Uterus (tissue), 4 donors: Measurements from ENCODE around the gene PLA2G4E. TPM values are rescaled to one million over a fixed set of nuclear protein-coding genes. Genes with fewer than 3 reads are reported as not detected.

ENCODE experiments used
- DNase-seq, 2 donors: peaks; one replicate each; pipeline ENCODE4 v3.0.0-alpha.2; 2019 to 2020
- H3K27ac ChIP-seq, 2 donors: fragments of 200-600 bp; sonication (generic); 1 replicate in 1 of 2; 2 replicates in 1 of 2; pipeline ENCODE4 v1.5.1; 2016 to 2018
- H3K27me3 ChIP-seq, 2 donors: fragments of 200-600 bp; sonication (generic); one replicate each; pipeline ENCODE4 v1.5.1; 2018 to 2019; ENCODE audit warnings: control low read depth in 1 of 2
- H3K36me3 ChIP-seq, 2 donors: fragments of 200-600 bp; sonication (generic); one replicate each; pipeline ENCODE4 v1.5.1; 2019; ENCODE audit warnings: control low read depth in 1 of 2
- H3K4me1 ChIP-seq, 2 donors: fragments of 200-600 bp; sonication (generic); one replicate each; pipeline ENCODE4 v1.5.1; 2018 to 2019; ENCODE audit warnings: control low read depth in 1 of 2
- H3K4me3 ChIP-seq, 2 donors: fragments of 200-600 bp; sonication (generic); 1 replicate in 1 of 2; 2 replicates in 1 of 2; pipeline ENCODE4 v1.5.1; 2018 to 2019; ENCODE audit warnings: mild to moderate bottlenecking in 1 of 2
- H3K9me3 ChIP-seq, 2 donors: fragments of 200-600 bp; sonication (generic); one replicate each; pipeline ENCODE4 v1.5.1; 2019; ENCODE audit warnings: control low read depth in 1 of 2
- CTCF ChIP-seq, 4 experiments: fragments of 200-600 bp in 2 of 4; fragments of 450-650 bp in 2 of 4; sonication (generic) in 2 of 4; IDR thresholded peaks; one replicate each; pipeline ENCODE4 v1.5.1; 2016 to 2019; ENCODE audit warnings: antibody characterized with exemption in 4 of 4, mild to moderate bottlenecking in 2 of 4, moderate library complexity in 1 of 4
- POLR2A ChIP-seq, 2 donors: fragments of 450-650 bp; IDR thresholded peaks; one replicate each; pipeline ENCODE4 v1.6.1; 2016; ENCODE audit warnings: antibody characterized with exemption in 2 of 2, mild to moderate bottlenecking in 1 of 2, moderate library complexity in 1 of 2
- intact Hi-C: fragments of 100-400 bp; cut with DNase I; formaldehyde crosslinking; loops from one replicate; pipeline ENCODE4 v1.15.1; 2023; ENCODE audit warnings: low total_unique reads
- total RNA-seq, 4 donors: library from RNA; depleted of rRNA in 3 of 4; stranded (reverse); fragments of >200 nt in 3 of 4; gene quantifications; one replicate each; pipeline versions ENCODE4 v1.1.0 to v1.2.4, GENCODE V29; 2014 to 2023
- donor health status: DM: yes; HTN: yes; CAD: no.

PLA2G4E gene
- total RNA-seq, 4 donors from 2014 or later, result not detected

- Histone ChIP-seq H3K27ac (no peak overlapping the region), H3K36me3 (no peaks in the 10 kb centered on the region), H3K27me3 (no peaks in the 10 kb centered on the region), H3K4me1 (no peaks in the 10 kb centered on the region), H3K9me3 (no peaks in the 10 kb centered on the region), H3K4me3 (no peak overlapping the region)
- DNase-seq, result no peak
- intact Hi-C loops, result no loop called here
- no peak for TF ChIP-seq POLR2A (IDR thresholded peaks at IDR 0.05)
- no peak for TF ChIP-seq CTCF (IDR thresholded peaks at IDR 0.05)
These were observed 47.8 kb upstream of the PLA2G4E start for GRCh38 chr15:42068601-42069000.

GRCh38 chr15:42066764-42067415, 46.0 kb upstream of the PLA2G4E start:
- no peak for DNase-seq
- Histone ChIP-seq H3K27ac (no peak overlapping the region), H3K27me3 (no peaks in the 10 kb centered on the region), H3K4me3 (no peak overlapping the region), H3K4me1 (no peaks in the 10 kb centered on the region), H3K9me3 (no peaks in the 10 kb centered on the region), H3K36me3 (no peaks in the 10 kb centered on the region)
- intact Hi-C loops, result no loop called here
- no peak for TF ChIP-seq CTCF (IDR thresholded peaks at IDR 0.05)

GRCh38 chr15:42065468-42065867, 44.6 kb upstream of the PLA2G4E start:
- intact Hi-C loops, result no loop called here
- no peak overlapping the region for H3K4me3 ChIP-seq
- no peaks in the 10 kb centered on the region for H3K9me3 ChIP-seq
- no peaks in the 10 kb centered on the region for H3K4me1 ChIP-seq
- H3K36me3 ChIP-seq, result no peaks in the 10 kb centered on the region
- DNase-seq, result no peak
- TF ChIP-seq POLR2A (IDR thresholded peaks at IDR 0.05) (no peak), CTCF (IDR thresholded peaks at IDR 0.05) (no peak)
- no peaks in the 10 kb centered on the region for H3K27me3 ChIP-seq
- no peak overlapping the region for H3K27ac ChIP-seq

- H3K4me3 ChIP-seq, result no peak overlapping the region
These were observed 44.2 kb upstream of the PLA2G4E start for GRCh38 chr15:42065033-42065432.

GRCh38 chr15:42064271-42064670, 43.4 kb upstream of the PLA2G4E start:
- no peak for DNase-seq
- TF ChIP-seq CTCF (IDR thresholded peaks at IDR 0.05) (no peak), POLR2A (IDR thresholded peaks at IDR 0.05) (no peak)
- no peaks in the 10 kb centered on the region for H3K4me1 ChIP-seq
- no peaks in the 10 kb centered on the region for H3K27me3 ChIP-seq
- no peak overlapping the region for H3K4me3 ChIP-seq
- H3K36me3 ChIP-seq, result no peaks in the 10 kb centered on the region
- no peaks in the 10 kb centered on the region for H3K9me3 ChIP-seq
- intact Hi-C loops, result no loop called here
- H3K27ac ChIP-seq, result no peak overlapping the region

More at GRCh38 chr15:42065033-42065432, 44.2 kb upstream of the PLA2G4E start:
- H3K27me3 ChIP-seq, result no peaks in the 10 kb centered on the region
- no peaks in the 10 kb centered on the region for H3K36me3 ChIP-seq
- H3K27ac ChIP-seq, result no peak overlapping the region
- intact Hi-C loops, result no loop called here
- no peaks in the 10 kb centered on the region for H3K9me3 ChIP-seq
- peak in 1 of 2 donors; percentile 36 for DNase-seq
- H3K4me1 ChIP-seq, result no peaks in the 10 kb centered on the region
- TF ChIP-seq POLR2A (IDR thresholded peaks at IDR 0.05), result no peak
- no peak for TF ChIP-seq CTCF (IDR thresholded peaks at IDR 0.05)
